ENCODE results near the gene WDR43. TPM values are rescaled to one million over a fixed set of nuclear protein-coding genes. Genes with fewer than 3 reads are reported as not detected.

Gene WDR43
- polyA plus RNA-seq, 1 of the 3 experiments (the other 2 are of a cell fraction), result 35.1 TPM

- no peak overlapping the region for H3K9ac ChIP-seq
- TF ChIP-seq NRF1 (IDR thresholded peaks at IDR 0.05; ENCODE audit: low read depth, low read length) (no peak), REST (IDR thresholded peaks at IDR 0.05; ENCODE audit: low read depth, low read length) (no peak), TEAD4 (IDR thresholded peaks at IDR 0.05; ENCODE audit: borderline replicate concordance, insufficient read depth) (no peak), EP300 (IDR thresholded peaks at IDR 0.05; ENCODE audit: borderline replicate concordance in 1 of 2, low read depth in 1 of 2, low read length in 1 of 2) (no peak), GATA2 (CRISPR knock-in tag; IDR thresholded peaks at IDR 0.05) (no peak), MXI1 (IDR thresholded peaks at IDR 0.05; ENCODE audit: low read depth, low read length) (no peak), FOXM1 (IDR thresholded peaks at IDR 0.05; ENCODE audit: low read depth) (no peak)
- TF ChIP-seq, protein P1, sequence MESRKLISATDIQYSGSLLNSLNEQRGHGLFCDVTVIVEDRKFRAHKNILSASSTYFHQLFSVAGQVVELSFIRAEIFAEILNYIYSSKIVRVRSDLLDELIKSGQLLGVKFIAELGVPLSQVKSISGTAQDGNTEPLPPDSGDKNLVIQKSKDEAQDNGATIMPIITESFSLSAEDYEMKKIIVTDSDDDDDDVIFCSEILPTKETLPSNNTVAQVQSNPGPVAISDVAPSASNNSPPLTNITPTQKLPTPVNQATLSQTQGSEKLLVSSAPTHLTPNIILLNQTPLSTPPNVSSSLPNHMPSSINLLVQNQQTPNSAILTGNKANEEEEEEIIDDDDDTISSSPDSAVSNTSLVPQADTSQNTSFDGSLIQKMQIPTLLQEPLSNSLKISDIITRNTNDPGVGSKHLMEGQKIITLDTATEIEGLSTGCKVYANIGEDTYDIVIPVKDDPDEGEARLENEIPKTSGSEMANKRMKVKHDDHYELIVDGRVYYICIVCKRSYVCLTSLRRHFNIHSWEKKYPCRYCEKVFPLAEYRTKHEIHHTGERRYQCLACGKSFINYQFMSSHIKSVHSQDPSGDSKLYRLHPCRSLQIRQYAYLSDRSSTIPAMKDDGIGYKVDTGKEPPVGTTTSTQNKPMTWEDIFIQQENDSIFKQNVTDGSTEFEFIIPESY (IDR thresholded peaks at IDR 0.05; ENCODE audit: borderline replicate concordance, low read depth), result no peak
- no peak overlapping the region for H3K4me3 ChIP-seq (ENCODE audit: low read depth in 2 of 2, low read length in 1 of 2)
- POLR2A ChIA-PET, result interaction anchor here (1.6 kb wide), 1 partner anchor 10 kb away, joined by 3 read pairs; the partner anchor contains the start of gene WDR43
- H3K9me3 ChIP-seq, result no peaks in the 10 kb centered on the region
- peaks cover 100% of the 10 kb centered on the region for H3K79me2 ChIP-seq (ENCODE audit: insufficient read depth)
- 81% methylated on average over 2 of the region's 2 CpGs for WGBS (ENCODE audit: low lambda C conversion rate)
- H3K9me2 ChIP-seq, result no peaks in the 10 kb centered on the region
- H3K4me1 ChIP-seq (ENCODE audit: control insufficient read depth in 1 of 2, insufficient read depth in 2 of 2, low read depth in 1 of 2, low read length in 1 of 2), result no peaks in the 10 kb centered on the region; a peak in 1 of 4 replicates
- no peaks in the 10 kb centered on the region for H3K27me3 ChIP-seq (ENCODE audit: insufficient read depth)
- H3K36me3 ChIP-seq (replicated peaks in 1 of 2; ENCODE audit: control insufficient read depth in 1 of 2, insufficient read depth in 2 of 2, low read length in 1 of 2), result peaks cover 49 to 58% of the 10 kb centered on the region in 2 experiments
- peaks cover 9% of the 10 kb centered on the region for H3F3A ChIP-seq (replicated peaks; ENCODE audit: insufficient read depth)
- peaks cover 89% of the 10 kb centered on the region for H4K20me1 ChIP-seq (ENCODE audit: insufficient read depth)
- no peak overlapping the region for H3K4me2 ChIP-seq
- no peak for DNase-seq
- CTCF ChIA-PET, result interaction anchor here (0.6 to 1.5 kb wide), 6 partner anchors 8 to 1127 kb away, joined by 3 to 4 read pairs (median 3); no protein-coding TSS in a partner anchor
- no peak overlapping the region for H3K27ac ChIP-seq (ENCODE audit: low read depth in 2 of 2, low read length in 1 of 2)
- no peak overlapping the region for H2AFZ ChIP-seq (ENCODE audit: low read depth)
These were observed 9.8 kb downstream of the WDR43 start for GRCh38 chr2:28904295-28904694.

- no peaks in the 10 kb centered on the region for H3K9me2 ChIP-seq
- no peak for DNase-seq
- peaks cover 55 to 60% of the 10 kb centered on the region in 2 experiments for H3K36me3 ChIP-seq (replicated peaks in 1 of 2; ENCODE audit: control insufficient read depth in 1 of 2, insufficient read depth in 2 of 2, low read length in 1 of 2)
- ChIA-PET CTCF (interaction anchor here (0.9 to 1.5 kb wide), 4 partner anchors 8 to 1126 kb away, joined by 3 to 4 read pairs (median 3); no protein-coding TSS in a partner anchor), POLR2A (interaction anchor here (0.6 to 1.6 kb wide), 2 partner anchors 8 to 11 kb away, joined by 3 to 6 read pairs; partner anchors contain the start of gene WDR43)
- H3K4me2 ChIP-seq, result no peak overlapping the region
- peaks cover 89% of the 10 kb centered on the region for H4K20me1 ChIP-seq (ENCODE audit: insufficient read depth)
- H3K27me3 ChIP-seq (ENCODE audit: insufficient read depth), result no peaks in the 10 kb centered on the region
- WGBS (ENCODE audit: low lambda C conversion rate), result 63% methylated on average over 2 of the region's 2 CpGs
- H3K9ac ChIP-seq, result no peak overlapping the region
- H3K9me3 ChIP-seq, result no peaks in the 10 kb centered on the region
- peaks cover 9% of the 10 kb centered on the region for H3F3A ChIP-seq (replicated peaks; ENCODE audit: insufficient read depth)
- no peak overlapping the region for H3K4me3 ChIP-seq (ENCODE audit: low read depth in 2 of 2, low read length in 1 of 2)
- H3K79me2 ChIP-seq (ENCODE audit: insufficient read depth), result peaks cover 100% of the 10 kb centered on the region
- H2AFZ ChIP-seq (ENCODE audit: low read depth), result no peak overlapping the region
- H3K27ac ChIP-seq (ENCODE audit: low read depth in 2 of 2, low read length in 1 of 2), result no peak overlapping the region
- no peaks in the 10 kb centered on the region; a peak in 1 of 4 replicates for H3K4me1 ChIP-seq (ENCODE audit: control insufficient read depth in 1 of 2, insufficient read depth in 2 of 2, low read depth in 1 of 2, low read length in 1 of 2)
- TF ChIP-seq FOXJ3 (CRISPR knock-in tag; IDR thresholded peaks at IDR 0.05) (no peak), TEAD4 (IDR thresholded peaks at IDR 0.05; ENCODE audit: borderline replicate concordance, insufficient read depth) (no peak), FOXM1 (IDR thresholded peaks at IDR 0.05; ENCODE audit: low read depth) (no peak), CTCF (IDR thresholded peaks at IDR 0.05) (no peak), ELF1 (IDR thresholded peaks at IDR 0.05) (no peak), GATA2 (CRISPR knock-in tag; IDR thresholded peaks at IDR 0.05) (no peak)
- TF ChIP-seq, protein P2, sequence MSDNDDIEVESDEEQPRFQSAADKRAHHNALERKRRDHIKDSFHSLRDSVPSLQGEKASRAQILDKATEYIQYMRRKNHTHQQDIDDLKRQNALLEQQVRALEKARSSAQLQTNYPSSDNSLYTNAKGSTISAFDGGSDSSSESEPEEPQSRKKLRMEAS (IDR thresholded peaks at IDR 0.05; ENCODE audit: low read depth), result no peak
- TF ChIP-seq, protein P3, sequence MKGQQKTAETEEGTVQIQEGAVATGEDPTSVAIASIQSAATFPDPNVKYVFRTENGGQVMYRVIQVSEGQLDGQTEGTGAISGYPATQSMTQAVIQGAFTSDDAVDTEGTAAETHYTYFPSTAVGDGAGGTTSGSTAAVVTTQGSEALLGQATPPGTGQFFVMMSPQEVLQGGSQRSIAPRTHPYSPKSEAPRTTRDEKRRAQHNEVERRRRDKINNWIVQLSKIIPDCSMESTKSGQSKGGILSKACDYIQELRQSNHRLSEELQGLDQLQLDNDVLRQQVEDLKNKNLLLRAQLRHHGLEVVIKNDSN (IDR thresholded peaks at IDR 0.05; ENCODE audit: borderline replicate concordance, low read depth), result no peak
- TF ChIP-seq, protein P1 (IDR thresholded peaks at IDR 0.05; ENCODE audit: borderline replicate concordance, low read depth), result no peak
These were observed 10.5 kb downstream of the WDR43 start for GRCh38 chr2:28904802-28905457.
